SK-N-SH (cell line): ENCODE results near the gene EXOC4.

Experiments
- MEF2A ChIP-seq: IDR thresholded peaks from 2 replicates; pipeline ENCODE4 v1.4.0; 2012; ENCODE audit warnings: low read depth, borderline replicate concordance
- MXI1 ChIP-seq: IDR thresholded peaks from 2 replicates; pipeline ENCODE4 v1.6.1; 2012; ENCODE audit warnings: mild to moderate bottlenecking, low read depth, low read length, improper control_type of control experiment
- RAD21 ChIP-seq: IDR thresholded peaks from 2 replicates; pipeline ENCODE4 v1.6.1; 2012; ENCODE audit warnings: mild to moderate bottlenecking, low read length
- RFX5 ChIP-seq: IDR thresholded peaks from 2 replicates; pipeline ENCODE4 v1.6.1; 2012; ENCODE audit warnings: mild to moderate bottlenecking, improper control_type of control experiment, low read length
- SMC3 ChIP-seq: IDR thresholded peaks from 2 replicates; pipeline ENCODE4 v1.6.1; 2012; ENCODE audit warnings: low read depth, low read length, improper control_type of control experiment
- TAF1 ChIP-seq: IDR thresholded peaks from 2 replicates; pipeline ENCODE4 v1.6.1; 2012; ENCODE audit warnings: low read depth, mild to moderate bottlenecking, low read length, moderate library complexity, borderline replicate concordance
- TF ChIP-seq, protein P1 (sequence below): IDR thresholded peaks from 2 replicates; pipeline ENCODE4 v1.4.0; 2012; ENCODE audit warnings: low read depth, borderline replicate concordance
- TF ChIP-seq, protein P2 (sequence below): fragments of 200-600 bp; sonication (generic); IDR thresholded peaks from 2 replicates; pipeline ENCODE4 v1.6.1; 2017; ENCODE audit warnings: antibody characterized with exemption, mild to moderate bottlenecking, moderate library complexity
- TF ChIP-seq, protein P3 (sequence below): IDR thresholded peaks from 2 replicates; pipeline ENCODE4; 2012

DNA sequence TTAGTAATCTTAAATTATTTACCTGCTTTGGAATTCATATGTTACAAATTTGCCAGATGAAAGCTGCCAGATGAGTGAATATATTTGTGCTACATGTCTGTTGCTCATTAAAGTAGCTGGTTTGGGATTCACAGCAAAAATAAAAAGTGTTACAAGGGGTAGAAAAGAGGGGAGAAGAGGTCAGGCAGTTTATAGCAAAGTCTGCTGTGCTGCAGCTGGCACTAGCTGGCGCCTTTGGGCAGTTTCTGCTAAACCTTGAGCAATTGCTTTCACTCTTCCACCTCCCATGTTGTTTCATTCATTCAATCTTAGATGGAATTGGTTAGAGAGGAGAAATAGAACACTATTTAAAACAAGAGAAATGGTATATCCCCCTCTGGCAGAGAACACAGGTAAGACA, 470.2 kb downstream of the EXOC4 start:
- TF ChIP-seq MXI1 (0 out of 2 replicates have a peak, but pooled peaks have one; percentile 17), SMC3 (peak; percentile 46; the same call in 1 of the 2 replicates), RAD21 (peak; percentile 63), RFX5 (no peak), TAF1 (no peak), MEF2A (no peak)
- TF ChIP-seq, protein P1, sequence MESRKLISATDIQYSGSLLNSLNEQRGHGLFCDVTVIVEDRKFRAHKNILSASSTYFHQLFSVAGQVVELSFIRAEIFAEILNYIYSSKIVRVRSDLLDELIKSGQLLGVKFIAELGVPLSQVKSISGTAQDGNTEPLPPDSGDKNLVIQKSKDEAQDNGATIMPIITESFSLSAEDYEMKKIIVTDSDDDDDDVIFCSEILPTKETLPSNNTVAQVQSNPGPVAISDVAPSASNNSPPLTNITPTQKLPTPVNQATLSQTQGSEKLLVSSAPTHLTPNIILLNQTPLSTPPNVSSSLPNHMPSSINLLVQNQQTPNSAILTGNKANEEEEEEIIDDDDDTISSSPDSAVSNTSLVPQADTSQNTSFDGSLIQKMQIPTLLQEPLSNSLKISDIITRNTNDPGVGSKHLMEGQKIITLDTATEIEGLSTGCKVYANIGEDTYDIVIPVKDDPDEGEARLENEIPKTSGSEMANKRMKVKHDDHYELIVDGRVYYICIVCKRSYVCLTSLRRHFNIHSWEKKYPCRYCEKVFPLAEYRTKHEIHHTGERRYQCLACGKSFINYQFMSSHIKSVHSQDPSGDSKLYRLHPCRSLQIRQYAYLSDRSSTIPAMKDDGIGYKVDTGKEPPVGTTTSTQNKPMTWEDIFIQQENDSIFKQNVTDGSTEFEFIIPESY: no peak
- TF ChIP-seq, protein P2, sequence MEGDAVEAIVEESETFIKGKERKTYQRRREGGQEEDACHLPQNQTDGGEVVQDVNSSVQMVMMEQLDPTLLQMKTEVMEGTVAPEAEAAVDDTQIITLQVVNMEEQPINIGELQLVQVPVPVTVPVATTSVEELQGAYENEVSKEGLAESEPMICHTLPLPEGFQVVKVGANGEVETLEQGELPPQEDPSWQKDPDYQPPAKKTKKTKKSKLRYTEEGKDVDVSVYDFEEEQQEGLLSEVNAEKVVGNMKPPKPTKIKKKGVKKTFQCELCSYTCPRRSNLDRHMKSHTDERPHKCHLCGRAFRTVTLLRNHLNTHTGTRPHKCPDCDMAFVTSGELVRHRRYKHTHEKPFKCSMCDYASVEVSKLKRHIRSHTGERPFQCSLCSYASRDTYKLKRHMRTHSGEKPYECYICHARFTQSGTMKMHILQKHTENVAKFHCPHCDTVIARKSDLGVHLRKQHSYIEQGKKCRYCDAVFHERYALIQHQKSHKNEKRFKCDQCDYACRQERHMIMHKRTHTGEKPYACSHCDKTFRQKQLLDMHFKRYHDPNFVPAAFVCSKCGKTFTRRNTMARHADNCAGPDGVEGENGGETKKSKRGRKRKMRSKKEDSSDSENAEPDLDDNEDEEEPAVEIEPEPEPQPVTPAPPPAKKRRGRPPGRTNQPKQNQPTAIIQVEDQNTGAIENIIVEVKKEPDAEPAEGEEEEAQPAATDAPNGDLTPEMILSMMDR: no peak
- TF ChIP-seq, protein P3, sequence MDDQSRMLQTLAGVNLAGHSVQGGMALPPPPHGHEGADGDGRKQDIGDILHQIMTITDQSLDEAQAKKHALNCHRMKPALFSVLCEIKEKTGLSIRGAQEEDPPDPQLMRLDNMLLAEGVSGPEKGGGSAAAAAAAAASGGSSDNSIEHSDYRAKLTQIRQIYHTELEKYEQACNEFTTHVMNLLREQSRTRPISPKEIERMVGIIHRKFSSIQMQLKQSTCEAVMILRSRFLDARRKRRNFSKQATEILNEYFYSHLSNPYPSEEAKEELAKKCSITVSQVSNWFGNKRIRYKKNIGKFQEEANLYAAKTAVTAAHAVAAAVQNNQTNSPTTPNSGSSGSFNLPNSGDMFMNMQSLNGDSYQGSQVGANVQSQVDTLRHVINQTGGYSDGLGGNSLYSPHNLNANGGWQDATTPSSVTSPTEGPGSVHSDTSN: no peak
